ENCODE data around the gene ATP1A1. TPM values are rescaled to one million over a fixed set of nuclear protein-coding genes. Genes with fewer than 3 reads are reported as not detected.

The ATP1A1 gene
- total and polyA plus RNA-seq, 8 donors = 191 to 731 (median 235) TPM

DNA sequence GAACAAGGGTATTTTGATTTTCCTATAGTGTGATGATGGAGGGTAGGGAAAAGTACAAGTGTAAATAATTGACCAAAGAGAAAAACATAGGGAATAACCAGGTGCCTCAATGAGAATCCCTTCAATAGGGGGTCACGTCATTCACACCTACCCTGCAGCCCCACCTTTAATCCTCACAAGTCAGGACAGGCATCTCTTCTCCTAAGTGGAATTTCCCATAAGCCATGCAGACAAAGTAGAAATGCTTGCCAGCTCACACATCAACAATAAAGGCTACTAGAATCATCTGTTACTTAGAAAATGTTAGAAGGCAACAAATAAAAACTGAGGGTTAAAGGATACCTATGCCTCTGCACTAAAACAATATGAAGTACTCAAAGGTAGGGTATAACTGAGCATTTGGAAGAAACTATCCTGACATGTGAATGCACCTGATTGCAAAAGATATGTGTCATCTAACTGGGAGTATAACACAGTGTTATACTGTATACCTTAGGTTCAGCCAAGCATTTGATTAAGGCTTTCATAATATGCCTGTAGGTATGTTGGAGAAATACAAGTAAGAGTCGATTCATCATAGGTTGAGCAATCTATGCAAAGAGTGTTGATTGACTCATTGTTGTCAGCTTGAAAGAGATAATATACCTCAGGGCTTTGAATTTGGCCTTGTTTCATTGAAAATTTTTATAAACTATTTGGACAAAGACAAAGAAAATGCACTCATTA lies 32.4 kb upstream of the ATP1A1 start:
- no peaks in the 10 kb centered on the region for H3K9me3 ChIP-seq
- H3K4me1 ChIP-seq = no peaks in the 10 kb centered on the region
- no peak overlapping the region for H3K4me3 ChIP-seq
- no peak for DNase-seq
- no peak for ATAC-seq
- no peak overlapping the region for H3K27ac ChIP-seq
- TF ChIP-seq, protein P1, sequence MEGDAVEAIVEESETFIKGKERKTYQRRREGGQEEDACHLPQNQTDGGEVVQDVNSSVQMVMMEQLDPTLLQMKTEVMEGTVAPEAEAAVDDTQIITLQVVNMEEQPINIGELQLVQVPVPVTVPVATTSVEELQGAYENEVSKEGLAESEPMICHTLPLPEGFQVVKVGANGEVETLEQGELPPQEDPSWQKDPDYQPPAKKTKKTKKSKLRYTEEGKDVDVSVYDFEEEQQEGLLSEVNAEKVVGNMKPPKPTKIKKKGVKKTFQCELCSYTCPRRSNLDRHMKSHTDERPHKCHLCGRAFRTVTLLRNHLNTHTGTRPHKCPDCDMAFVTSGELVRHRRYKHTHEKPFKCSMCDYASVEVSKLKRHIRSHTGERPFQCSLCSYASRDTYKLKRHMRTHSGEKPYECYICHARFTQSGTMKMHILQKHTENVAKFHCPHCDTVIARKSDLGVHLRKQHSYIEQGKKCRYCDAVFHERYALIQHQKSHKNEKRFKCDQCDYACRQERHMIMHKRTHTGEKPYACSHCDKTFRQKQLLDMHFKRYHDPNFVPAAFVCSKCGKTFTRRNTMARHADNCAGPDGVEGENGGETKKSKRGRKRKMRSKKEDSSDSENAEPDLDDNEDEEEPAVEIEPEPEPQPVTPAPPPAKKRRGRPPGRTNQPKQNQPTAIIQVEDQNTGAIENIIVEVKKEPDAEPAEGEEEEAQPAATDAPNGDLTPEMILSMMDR (IDR thresholded peaks at IDR 0.05) = no peak
- H3K27me3 ChIP-seq = no peaks in the 10 kb centered on the region
- H3K36me3 ChIP-seq = no peaks in the 10 kb centered on the region
- intact Hi-C loops (cut with DNase I) = no loop called here

DNA sequence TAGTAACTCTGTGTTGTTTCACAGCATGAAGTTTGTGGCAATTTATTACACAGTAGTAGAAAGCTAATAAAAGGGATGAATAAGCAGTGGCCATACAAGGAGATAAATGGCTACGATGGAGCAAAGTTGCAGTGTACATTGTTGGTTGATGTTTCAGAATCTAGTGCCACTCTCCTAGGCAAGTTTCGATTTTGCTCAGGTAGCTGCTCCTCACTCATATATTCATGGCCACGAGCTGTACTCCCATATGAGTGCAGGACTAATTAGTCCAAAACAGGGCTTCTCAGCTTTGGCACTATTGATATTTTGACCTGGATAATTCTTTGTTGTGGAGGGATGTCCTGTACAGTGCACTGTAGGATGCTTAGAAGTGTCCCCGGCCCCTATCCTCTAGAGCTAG lies 30.0 kb upstream of the ATP1A1 start:
- DNase-seq (no peak), ATAC-seq (no peak)
- H3K4me3 ChIP-seq = no peak overlapping the region
- intact Hi-C loops (cut with DNase I) = no loop called here
- TF ChIP-seq, protein P1 (IDR thresholded peaks at IDR 0.05) = no peak
- no peaks in the 10 kb centered on the region for H3K36me3 ChIP-seq
- no peaks in the 10 kb centered on the region for H3K4me1 ChIP-seq
- no peaks in the 10 kb centered on the region for H3K9me3 ChIP-seq
- H3K27me3 ChIP-seq = no peaks in the 10 kb centered on the region
- no peak overlapping the region for H3K27ac ChIP-seq

DNA sequence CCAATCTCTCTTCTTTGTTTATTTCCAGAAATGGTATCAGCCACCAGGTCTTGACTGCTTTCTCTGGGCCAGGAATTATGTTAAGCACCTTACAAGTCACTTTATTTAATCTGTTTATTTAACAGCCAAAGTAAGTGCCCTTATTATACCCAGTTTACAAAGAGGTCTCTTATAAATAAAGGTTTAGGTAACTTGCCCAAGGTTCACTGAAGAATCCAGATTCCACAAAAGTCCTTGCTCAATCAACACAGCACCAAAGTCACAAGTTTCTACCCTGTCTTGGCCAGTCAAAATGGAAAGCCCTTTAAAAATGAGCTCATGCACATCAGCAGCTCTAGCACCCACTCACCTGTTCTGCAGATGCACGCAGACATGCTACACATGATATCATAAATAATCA lies 28.0 kb upstream of the ATP1A1 start:
- H3K4me3 ChIP-seq = no peak overlapping the region
- no peaks in the 10 kb centered on the region for H3K9me3 ChIP-seq
- DNase-seq = no peak
- no peaks in the 10 kb centered on the region for H3K4me1 ChIP-seq
- peak; percentile 80 for ATAC-seq
- no peaks in the 10 kb centered on the region for H3K27me3 ChIP-seq
- no peaks in the 10 kb centered on the region for H3K36me3 ChIP-seq
- TF ChIP-seq, protein P1 (IDR thresholded peaks at IDR 0.05) = no peak
- H3K27ac ChIP-seq = no peak overlapping the region
- intact Hi-C loops (cut with DNase I) = no loop called here

DNA sequence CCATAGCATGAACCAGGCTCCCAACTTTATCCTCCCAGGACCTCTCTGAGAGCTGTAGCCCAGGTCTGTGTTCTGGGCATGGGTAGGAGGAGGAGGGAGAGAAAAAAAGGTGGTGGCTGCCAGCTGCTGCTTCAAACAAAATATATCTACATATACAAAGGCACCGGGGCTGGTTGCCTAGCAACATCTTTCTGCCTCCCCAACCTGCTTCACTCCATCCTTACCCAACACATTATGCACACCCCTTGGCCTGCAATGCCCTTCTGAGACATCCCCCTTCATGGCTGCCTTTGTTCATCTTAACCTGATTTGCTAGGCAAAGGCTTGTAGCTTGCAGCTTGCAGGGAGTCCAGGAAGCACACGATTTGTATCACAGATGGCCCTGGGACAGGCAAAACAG lies 27.2 kb upstream of the ATP1A1 start:
- DNase-seq = no peak
- H3K36me3 ChIP-seq = no peaks in the 10 kb centered on the region
- no peak overlapping the region for H3K27ac ChIP-seq
- intact Hi-C loops (cut with DNase I) = no loop called here
- no peaks in the 10 kb centered on the region for H3K27me3 ChIP-seq
- TF ChIP-seq, protein P1 (IDR thresholded peaks at IDR 0.05) = no peak
- no peaks in the 10 kb centered on the region for H3K4me1 ChIP-seq
- H3K9me3 ChIP-seq = no peaks in the 10 kb centered on the region
- ATAC-seq = no peak
- H3K4me3 ChIP-seq = no peak overlapping the region

DNA sequence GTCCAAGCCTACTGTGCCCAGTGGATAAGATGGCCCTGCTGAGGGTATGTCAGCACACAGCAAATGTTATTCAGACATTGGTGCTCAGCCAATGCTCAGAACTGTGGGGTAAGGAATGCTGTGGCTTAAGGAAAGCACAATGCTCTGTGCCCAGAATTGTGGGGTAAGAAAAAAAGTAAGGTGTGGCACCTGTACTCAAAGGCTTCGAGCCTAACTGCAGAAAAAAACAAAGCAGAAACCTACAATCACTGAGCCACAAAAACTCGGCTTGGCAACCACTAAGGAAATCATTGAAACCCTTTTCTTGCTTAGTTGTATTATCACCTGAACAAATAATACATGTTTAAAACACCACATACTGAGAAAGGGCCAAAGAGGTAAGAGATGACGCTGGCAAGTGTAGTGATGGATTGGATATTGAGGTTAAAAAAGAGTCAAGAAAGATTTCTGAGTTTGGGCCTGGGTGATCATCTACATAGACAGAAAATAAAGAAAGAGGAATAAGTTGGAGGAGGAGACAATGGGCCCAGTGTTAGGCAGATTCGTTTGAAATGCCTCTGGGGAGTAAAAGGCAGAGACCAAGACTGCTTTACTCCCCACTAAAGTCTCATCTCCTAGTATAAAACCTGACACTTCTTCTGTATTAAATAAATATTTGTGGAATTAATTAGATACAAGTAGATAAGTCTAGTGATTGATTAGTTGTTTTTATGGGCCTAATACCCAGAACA lies 25.9 kb upstream of the ATP1A1 start:
- Histone ChIP-seq H3K4me1 (no peaks in the 10 kb centered on the region), H3K27me3 (no peaks in the 10 kb centered on the region), H3K27ac (no peak overlapping the region), H3K9me3 (no peaks in the 10 kb centered on the region), H3K36me3 (no peaks in the 10 kb centered on the region), H3K4me3 (no peak overlapping the region)
- ATAC-seq = peak; percentile 12
- TF ChIP-seq, protein P1 (IDR thresholded peaks at IDR 0.05) = no peak
- intact Hi-C loops (cut with DNase I) = no loop called here
- no peak for DNase-seq
